Bronchial epithelial cell (primary cell): ENCODE measurements around the gene CHRNE. TPM values are rescaled to one million over a fixed set of nuclear protein-coding genes. Genes with fewer than 3 reads are reported as not detected.

Source experiments
- DNase-seq: peaks from one replicate; pipeline ENCODE4 v3.0.0-alpha.2; 2010; ENCODE audit warnings: low read depth
- FAIRE-seq: peaks from 2 replicates; lab custom pipeline; 2011; peaks lifted over from hg19 to GRCh38; lab: Jason Lieb, UNC
- H3K27me3 ChIP-seq: 2 replicates; pipeline ENCODE4 v1.5.1; 2011; ENCODE audit warnings: low read length; ENCODE audit not compliant: control insufficient read depth, insufficient read depth
- H3K36me3 ChIP-seq: 2 replicates; pipeline ENCODE4 v1.5.1; 2011; ENCODE audit warnings: low read length; ENCODE audit not compliant: control insufficient read depth, insufficient read depth
- H3K4me3 ChIP-seq: 2 replicates; pipeline ENCODE4 v1.5.1; 2011; ENCODE audit warnings: mild to moderate bottlenecking, low read depth, low read length, control low read depth
- CTCF ChIP-seq: IDR thresholded peaks from 2 replicates; pipeline ENCODE4 v1.5.1; 2011; ENCODE audit warnings: mild to moderate bottlenecking, moderate library complexity, low read length, control low read depth, inconsistent platforms; ENCODE audit not compliant: insufficient read depth, severe bottlenecking
- total RNA-seq: library from RNA; depleted of rRNA; stranded (reverse); fragments of >200 nt; gene quantifications from 2 replicates; pipeline ENCODE4 v1.2.1, GENCODE V29; 2014

CHRNE gene
- total RNA-seq, 1 donor from 2014 or later, result 0.79 TPM

GRCh38 chr17:4941319-4941610 is 38.4 kb upstream of the CHRNE start:
- peak overlapping the region; percentile 93 for H3K4me3 ChIP-seq
- FAIRE-seq, result no peak
- peaks cover 31% of the 10 kb centered on the region for H3K36me3 ChIP-seq

GRCh38 chr17:4940555-4941318 is 37.8 kb upstream of the CHRNE start:
- Histone ChIP-seq H3K36me3 (peaks cover 32% of the 10 kb centered on the region), H3K27me3 (no peaks in the 10 kb centered on the region), H3K4me3 (peak overlapping the region; percentile 93)
- DNase-seq (no peak), FAIRE-seq (no peak)
- TF ChIP-seq CTCF, result no peak

More at GRCh38 chr17:4941319-4941610, 38.4 kb upstream of the CHRNE start:
- DNase-seq, result no peak
- H3K27me3 ChIP-seq, result no peaks in the 10 kb centered on the region
- TF ChIP-seq CTCF, result no peak

- FAIRE-seq, result peak; percentile 62
- TF ChIP-seq CTCF, result no peak
- no peaks in the 10 kb centered on the region for H3K27me3 ChIP-seq
- peak; percentile 99 for DNase-seq
- peaks cover 32% of the 10 kb centered on the region for H3K36me3 ChIP-seq
- H3K4me3 ChIP-seq, result peak within 1 kb of the TSS; percentile 93
Observed at GRCh38 chr17:4939796-4940554, 37.1 kb upstream of the CHRNE start, which contains the start of the genes RNF167 and SLC25A11. Gene RNF167 (plus strand): TSS chr17:4940268. CDS start chr17:4940910, 642 bp downstream. Gene SLC25A11 (minus strand): TSS chr17:4940046. CDS start chr17:4939910, 136 bp downstream.

- Histone ChIP-seq H3K36me3 (peaks cover 27% of the 10 kb centered on the region), H3K27me3 (no peaks in the 10 kb centered on the region), H3K4me3 (peak overlapping the region; percentile 93)
- no peak for DNase-seq
- no peak for TF ChIP-seq CTCF
- FAIRE-seq, result no peak
Observed at GRCh38 chr17:4939546-4939795, 36.6 kb upstream of the CHRNE start.

GRCh38 chr17:4938688-4939545 is 36.0 kb upstream of the CHRNE start:
- DNase-seq, result no peak
- peaks cover 26% of the 10 kb centered on the region for H3K36me3 ChIP-seq
- H3K4me3 ChIP-seq, result peak overlapping the region; percentile 93
- TF ChIP-seq CTCF, result peak; percentile 1
- FAIRE-seq, result no peak
- H3K27me3 ChIP-seq, result no peaks in the 10 kb centered on the region
